OCI-LY7 (cell line): Measurements from ENCODE around the gene TENT5C. TPM values are rescaled to one million over a fixed set of nuclear protein-coding genes. Genes with fewer than 3 reads are reported as not detected.

Experiments
- BruUV-seq: library from RNA; stranded (reverse); fragments of 400-500 nt; replicated peaks from 2 replicates; lab custom pipeline; 2021; lab: Mats Ljungman, UMichigan
- CTCF ChIA-PET: fragments of 300-600 bp; sonication (Branson Sonifier 250); formaldehyde crosslinking; loops from one replicate; lab custom pipeline; 2022; ENCODE audit warnings: antibody characterized with exemption; ENCODE audit not compliant: unreplicated experiment; lab: Charles Lee
- POLR2A ChIA-PET: fragments of 300-600 bp; sonication (Branson Sonifier 250); formaldehyde crosslinking; loops from one replicate; lab custom pipeline; 2022; ENCODE audit warnings: antibody characterized with exemption; lab: Charles Lee
- DNase-seq: peaks from one replicate; pipeline ENCODE4 v3.0.0-alpha.2; 2015; ENCODE audit warnings: low spot score
- H2AFZ ChIP-seq: fragments of 200-600 bp; sonication (generic), shearing (Covaris generic); 2 replicates; pipeline ENCODE4 v1.6.1; 2014; ENCODE audit warnings: mild to moderate bottlenecking, antibody characterized with exemption, low read length, moderate library complexity
- H3K27ac ChIP-seq: fragments of 200-600 bp; sonication (generic); 2 replicates; pipeline ENCODE4 v1.5.1; 2014; ENCODE audit warnings: mixed run types, low read depth, mild to moderate bottlenecking, moderate library complexity, low read length, inconsistent platforms; ENCODE audit not compliant: poor library complexity, severe bottlenecking
- H3K36me3 ChIP-seq: fragments of 200-600 bp; sonication (generic); 2 replicates; pipeline ENCODE4 v1.6.1; 2014; ENCODE audit warnings: mild to moderate bottlenecking, antibody characterized with exemption, low read length, moderate library complexity, mixed read lengths; ENCODE audit not compliant: insufficient read depth
- H3K4me1 ChIP-seq: fragments of 200-600 bp; sonication (generic); 2 replicates; pipeline ENCODE4 v1.5.1; 2014; ENCODE audit warnings: mild to moderate bottlenecking, low read length; ENCODE audit not compliant: insufficient read depth, poor library complexity, severe bottlenecking
- H3K4me2 ChIP-seq: fragments of 200-600 bp; sonication (generic); 2 replicates; pipeline ENCODE4 v1.6.1; 2014; ENCODE audit warnings: mild to moderate bottlenecking, low read length
- H3K4me3 ChIP-seq: fragments of 200-600 bp; sonication (generic); 2 replicates; pipeline ENCODE4 v1.5.1; 2014; ENCODE audit warnings: mild to moderate bottlenecking, low read depth, low read length; ENCODE audit not compliant: poor library complexity, severe bottlenecking
- H3K79me2 ChIP-seq: fragments of 200-600 bp; sonication (generic); 2 replicates; pipeline ENCODE4 v1.6.1; 2016; ENCODE audit warnings: low read depth, mild to moderate bottlenecking, low read length, moderate library complexity, mixed read lengths; ENCODE audit not compliant: insufficient read depth
- H3K9me2 ChIP-seq: fragments of 200-600 bp; sonication (generic); 2 replicates; pipeline ENCODE4 v1.6.1; 2016; ENCODE audit warnings: mild to moderate bottlenecking, low read length, mixed read lengths; ENCODE audit not compliant: insufficient read depth
- H3K9me3 ChIP-seq: fragments of 200-600 bp; sonication (generic); 2 replicates; pipeline ENCODE4 v1.6.1; 2014; ENCODE audit warnings: mild to moderate bottlenecking, mixed run types, low read length, mixed read lengths
- H4K20me1 ChIP-seq: fragments of 200-600 bp; sonication (generic); 2 replicates; pipeline ENCODE4 v1.6.1; 2014; ENCODE audit warnings: mild to moderate bottlenecking, antibody characterized with exemption, low read length, moderate library complexity, mixed read lengths; ENCODE audit not compliant: insufficient read depth
- CTCF ChIP-seq: fragments of 200-600 bp; sonication (generic); conservative IDR thresholded peaks from 2 replicates; pipeline ENCODE4 v1.5.1; 2014; ENCODE audit warnings: mild to moderate bottlenecking, antibody characterized with exemption, low read length, moderate library complexity, mixed read lengths
- EZH2phosphoT487 ChIP-seq: fragments of 200-600 bp; sonication (generic); IDR thresholded peaks from 2 replicates; pipeline ENCODE4 v1.6.1; 2018; ENCODE audit warnings: low read depth, borderline replicate concordance, mild to moderate bottlenecking, mixed run types, antibody characterized with exemption, low read length, moderate library complexity, mixed read lengths
- intact Hi-C: fragments of 100-400 bp; cut with micrococcal nuclease; formaldehyde crosslinking; loops from one replicate; pipeline ENCODE4 v1.10.0; 2022; ENCODE audit not compliant: unreplicated experiment
- total RNA-seq, 2 experiments: library from RNA; depleted of rRNA in 1 of 2; stranded (reverse); fragments of >200 nt in 1 of 2; shearing (Covaris generic) in 1 of 2; gene quantifications; 2 replicates each; pipeline ENCODE4 v1.2.3, GENCODE V29; 2014 to 2022

TENT5C gene
- total RNA-seq, 2 experiments from 2014 or later: 13.3 to 31.1 TPM

- peak overlapping the region; percentile 70 for H3K27ac ChIP-seq
- H3K9me2 ChIP-seq: no peaks in the 10 kb centered on the region
- ChIA-PET CTCF (interaction anchor here (1.0 to 2.8 kb wide), 2 partner anchors 16 to 36 kb away, joined by 3 to 12 read pairs; no protein-coding TSS in a partner anchor), POLR2A (interaction anchor here (0.6 to 29.0 kb wide), 11 partner anchors 9 to 572 kb away, joined by 3 to 760 read pairs (median 4); partner anchors contain the start of gene TENT5C)
- TF ChIP-seq CTCF: no peak
- no peak for TF ChIP-seq EZH2phosphoT487
- H3K4me2 ChIP-seq: peak overlapping the region; percentile 86
- no TSS peak for BruUV-seq
- peak overlapping the region; percentile 26 for H3K4me3 ChIP-seq
- peaks cover 100% of the 10 kb centered on the region for H3K4me1 ChIP-seq
- DNase-seq: peak; percentile 83
- H3K36me3 ChIP-seq: no peaks in the 10 kb centered on the region
- H3K9me3 ChIP-seq: no peaks in the 10 kb centered on the region
- H2AFZ ChIP-seq: no peak overlapping the region
- H3K79me2 ChIP-seq: no peaks in the 10 kb centered on the region
- no peaks in the 10 kb centered on the region for H4K20me1 ChIP-seq
- intact Hi-C loops: loop anchor here (1.0 to 10.0 kb wide), 2 partner anchors 16 to 286 kb away; partner anchors contain the start of genes GDAP2 and WDR3
Observed at GRCh38 chr1:117638759-117639158, 32.9 kb downstream of the TENT5C start.

GRCh38 chr1:117639741-117640140 is 33.9 kb downstream of the TENT5C start:
- peak overlapping the region; percentile 86 for H3K4me2 ChIP-seq

More at GRCh38 chr1:117639741-117640140, 33.9 kb downstream of the TENT5C start:
- no peaks in the 10 kb centered on the region for H4K20me1 ChIP-seq
- no peak overlapping the region for H2AFZ ChIP-seq
- DNase-seq: no peak
- H3K79me2 ChIP-seq: no peaks in the 10 kb centered on the region
- ChIA-PET CTCF (no interaction called here), POLR2A (interaction anchor here (1.6 to 29.0 kb wide), 2 partner anchors 17 to 31 kb away, joined by 5 to 760 read pairs; no protein-coding TSS in a partner anchor)
- no peak for TF ChIP-seq EZH2phosphoT487
- no peak for TF ChIP-seq CTCF
- BruUV-seq: no TSS peak
- no peaks in the 10 kb centered on the region for H3K9me2 ChIP-seq
- H3K4me1 ChIP-seq: peaks cover 100% of the 10 kb centered on the region
- intact Hi-C loops: loop anchor here (10.0 kb wide), 1 partner anchor 285 kb away; the partner anchor contains the start of genes GDAP2 and WDR3
- no peaks in the 10 kb centered on the region for H3K36me3 ChIP-seq
- no peak overlapping the region for H3K4me3 ChIP-seq
- no peaks in the 10 kb centered on the region for H3K9me3 ChIP-seq
- H3K27ac ChIP-seq: no peak overlapping the region
